Type B pancreatic cell (in vitro differentiated cells): ENCODE measurements around the gene ITGA8. TPM values are rescaled to one million over a fixed set of nuclear protein-coding genes. Genes with fewer than 3 reads are reported as not detected.
"Not testable (repeated sequence)": the region's sequence is repeated elsewhere in the genome, so short reads cannot be mapped to it uniquely, and the experiment has no call there.

ENCODE experiments used
- DNase-seq: peaks from one replicate; pipeline ENCODE4 v3.0.0; 2021; ENCODE audit warnings: mixed read lengths; ENCODE audit not compliant: unreplicated experiment; ENCODE audit errors: extremely low spot score
- H3K27ac Mint-ChIP-seq: 2 replicates; pipeline ENCODE4 v1.8.0; 2021; ENCODE audit warnings: mild to moderate bottlenecking, mixed read lengths
- H3K27me3 Mint-ChIP-seq: 2 replicates; pipeline ENCODE4 v1.8.0; 2021; ENCODE audit warnings: mixed read lengths
- H3K36me3 Mint-ChIP-seq: 2 replicates; pipeline ENCODE4 v1.8.0; 2021; ENCODE audit warnings: mixed read lengths
- H3K4me1 Mint-ChIP-seq: one replicate; pipeline ENCODE4 v1.8.0; 2021; ENCODE audit warnings: mixed read lengths; ENCODE audit not compliant: unreplicated experiment
- H3K4me3 Mint-ChIP-seq: 2 replicates; pipeline ENCODE4 v1.8.0; 2021; ENCODE audit warnings: mild to moderate bottlenecking, mixed read lengths
- H3K9me3 Mint-ChIP-seq: 2 replicates; pipeline ENCODE4 v1.8.0; 2021; ENCODE audit warnings: mixed read lengths
- CTCF ChIP-seq: fragments of 200-600 bp; sonication (generic); conservative IDR thresholded peaks from 2 replicates; pipeline ENCODE4 v1.5.0; 2021; ENCODE audit warnings: antibody characterized with exemption, mild to moderate bottlenecking
- total RNA-seq: library from RNA; stranded (reverse); gene quantifications from 2 replicates; pipeline ENCODE4 v1.2.1, GENCODE V29; 2021; ENCODE audit warnings: low replicate concordance

The ITGA8 gene
- total RNA-seq, 1 donor from 2014 or later = 10.1 TPM

DNA sequence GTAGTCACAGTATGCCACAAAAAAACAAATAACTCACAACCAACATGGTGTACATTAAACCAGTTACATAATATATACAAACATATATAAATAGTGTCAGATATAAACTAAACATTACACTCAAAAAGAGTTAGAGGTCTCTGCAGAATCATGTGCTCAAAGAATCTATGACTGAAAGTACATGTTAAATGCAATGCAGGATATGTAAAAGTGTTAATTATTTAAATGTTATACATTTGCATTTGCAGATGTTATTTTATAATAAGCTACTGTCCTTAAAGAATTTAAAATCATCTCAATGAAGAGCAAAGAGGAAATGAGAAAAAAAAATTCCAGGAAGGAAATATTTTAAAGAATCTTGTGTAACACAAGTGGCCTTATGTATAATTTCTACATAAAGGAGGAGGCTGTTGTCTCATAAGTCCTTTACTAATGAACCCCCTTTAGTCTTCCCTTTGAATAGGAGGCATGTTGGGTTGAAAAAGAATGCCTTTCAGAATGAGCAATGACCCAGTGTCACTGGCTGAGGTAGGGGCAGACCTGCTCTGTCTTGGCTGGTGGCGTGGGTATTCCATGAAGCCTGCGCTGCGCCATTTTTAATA, 148.9 kb downstream of the ITGA8 start:
- H3K9me3 Mint-ChIP-seq = no peaks in the 10 kb centered on the region
- no peak overlapping the region for H3K4me3 Mint-ChIP-seq
- peaks cover 9% of the 10 kb centered on the region for H3K4me1 Mint-ChIP-seq
- no peaks in the 10 kb centered on the region for H3K36me3 Mint-ChIP-seq
- H3K27me3 Mint-ChIP-seq = no peaks in the 10 kb centered on the region
- TF ChIP-seq CTCF = no peak
- no peak overlapping the region for H3K27ac Mint-ChIP-seq
- DNase-seq = no peak

GRCh38 chr10:15567952-15568351, 151.8 kb downstream of the ITGA8 start:
- no peak for TF ChIP-seq CTCF
- Mint-ChIP-seq H3K4me1 (peaks cover 16% of the 10 kb centered on the region), H3K4me3 (no peak overlapping the region), H3K9me3 (no peaks in the 10 kb centered on the region), H3K27ac (no peak overlapping the region), H3K27me3 (no peaks in the 10 kb centered on the region), H3K36me3 (no peaks in the 10 kb centered on the region)
- DNase-seq = no peak

- no peak for TF ChIP-seq CTCF
- Mint-ChIP-seq H3K9me3 (no peaks in the 10 kb centered on the region), H3K4me3 (no peak overlapping the region), H3K27me3 (no peaks in the 10 kb centered on the region), H3K4me1 (peaks cover 24% of the 10 kb centered on the region), H3K27ac (no peak overlapping the region), H3K36me3 (no peaks in the 10 kb centered on the region)
- no peak for DNase-seq
Measured at GRCh38 chr10:15563246-15563645, 156.5 kb downstream of the ITGA8 start.

- Mint-ChIP-seq H3K4me1 (peaks cover 26% of the 10 kb centered on the region), H3K36me3 (no peaks in the 10 kb centered on the region), H3K4me3 (no peak overlapping the region)
Measured at GRCh38 chr10:15562578-15562977, 157.1 kb downstream of the ITGA8 start.

DNA sequence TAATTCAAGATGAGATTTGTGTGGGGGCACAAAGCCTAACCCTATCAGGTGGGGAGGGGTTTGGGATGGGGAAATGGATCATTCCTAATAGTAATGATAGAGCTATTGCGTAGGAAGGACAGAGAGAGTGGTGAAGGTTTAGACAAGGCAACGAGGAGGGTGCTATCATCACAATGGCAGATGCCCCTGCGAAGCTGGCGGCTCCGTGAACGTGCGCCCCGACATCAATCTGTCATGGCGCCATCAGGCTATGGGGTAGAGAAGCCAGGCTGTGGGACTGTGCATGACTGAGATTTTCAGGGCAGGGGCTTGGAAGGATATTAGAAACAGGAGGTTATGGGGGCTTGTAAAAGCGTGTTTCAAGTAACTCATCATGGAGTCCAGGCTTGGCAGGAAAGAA, 157.6 kb downstream of the ITGA8 start:
- no peak overlapping the region for H3K27ac Mint-ChIP-seq
- peaks cover 26% of the 10 kb centered on the region for H3K4me1 Mint-ChIP-seq
- H3K27me3 Mint-ChIP-seq = no peaks in the 10 kb centered on the region
- no peak overlapping the region for H3K4me3 Mint-ChIP-seq
- H3K36me3 Mint-ChIP-seq = no peaks in the 10 kb centered on the region
- TF ChIP-seq CTCF = no peak
- no peak for DNase-seq
- no peaks in the 10 kb centered on the region for H3K9me3 Mint-ChIP-seq

More at GRCh38 chr10:15562578-15562977, 157.1 kb downstream of the ITGA8 start:
- Mint-ChIP-seq H3K27me3 (no peaks in the 10 kb centered on the region), H3K9me3 (no peaks in the 10 kb centered on the region), H3K27ac (no peak overlapping the region)
- DNase-seq = no peak
- TF ChIP-seq CTCF = no peak

GRCh38 chr10:15558136-15558535, 161.6 kb downstream of the ITGA8 start:
- Mint-ChIP-seq H3K4me1 (peaks cover 18% of the 10 kb centered on the region), H3K27ac (no peak overlapping the region), H3K9me3 (no peaks in the 10 kb centered on the region), H3K36me3 (no peaks in the 10 kb centered on the region), H3K4me3 (no peak overlapping the region), H3K27me3 (no peaks in the 10 kb centered on the region)
- TF ChIP-seq CTCF = no peak
- no peak for DNase-seq

DNA sequence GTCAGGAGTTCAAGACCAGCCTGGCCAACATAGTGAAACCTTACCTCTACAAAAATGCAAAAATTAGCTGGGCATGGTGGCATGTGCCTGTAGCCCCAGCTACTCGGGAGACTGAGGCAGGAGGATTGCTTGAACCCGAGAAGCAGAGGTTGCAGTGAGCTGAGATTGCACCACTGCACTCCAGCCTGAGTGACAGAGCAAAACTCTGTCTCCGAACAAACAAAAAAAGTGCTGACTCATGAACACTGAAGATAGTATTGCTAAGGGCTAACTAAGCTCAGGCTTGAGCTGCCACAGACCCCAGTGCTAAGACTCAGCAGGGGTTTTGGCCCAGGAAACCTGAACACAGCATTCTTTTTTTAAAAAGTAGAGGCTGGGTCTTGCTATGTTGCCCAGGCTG, 162.6 kb downstream of the ITGA8 start:
- peaks cover 18% of the 10 kb centered on the region for H3K4me1 Mint-ChIP-seq
- DNase-seq, H3K36me3 Mint-ChIP-seq, H3K9me3 Mint-ChIP-seq, H3K4me3 Mint-ChIP-seq, H3K27me3 Mint-ChIP-seq, H3K27ac Mint-ChIP-seq: not testable (repeated sequence)
